Measurements from ENCODE around the gene MKNK2.
A peak's percentile ranks its signal among the peaks of the same experiment; 100 is the strongest.

The MKNK2 gene

DNA sequence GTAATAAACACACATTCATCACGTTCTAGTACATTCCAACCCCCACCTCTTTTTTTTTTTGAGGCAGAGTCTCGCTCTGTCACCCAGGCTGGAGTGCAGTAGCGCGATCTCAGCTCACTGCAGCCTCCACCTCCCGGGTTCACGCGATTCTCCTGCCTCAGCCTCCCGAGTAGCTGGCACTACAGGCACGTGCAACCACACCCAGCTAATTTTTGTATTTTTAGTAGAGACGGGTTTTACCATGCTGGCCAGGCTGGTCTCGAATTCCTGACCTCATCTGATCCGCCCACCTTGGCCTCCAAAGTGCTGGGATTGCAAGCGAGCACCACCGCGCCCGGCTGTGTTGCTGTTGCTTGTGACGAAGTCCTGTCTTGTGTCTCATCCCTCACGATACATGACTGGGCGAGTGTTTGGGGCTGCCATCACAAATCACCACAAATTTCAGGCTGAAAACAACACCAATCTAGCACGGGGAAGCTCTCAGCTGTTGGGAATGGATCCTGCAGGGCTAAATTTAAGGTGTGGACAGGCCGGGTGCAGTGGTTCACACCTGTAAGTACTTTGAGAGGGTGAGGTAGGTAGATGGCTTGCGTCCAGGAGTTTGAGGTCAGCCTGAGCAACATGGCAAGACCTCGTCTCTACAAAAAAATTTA lies 29.4 kb upstream of the MKNK2 start:
- no peak for DNase-seq (ENCODE audit: low read depth in 2 of 2)

DNA sequence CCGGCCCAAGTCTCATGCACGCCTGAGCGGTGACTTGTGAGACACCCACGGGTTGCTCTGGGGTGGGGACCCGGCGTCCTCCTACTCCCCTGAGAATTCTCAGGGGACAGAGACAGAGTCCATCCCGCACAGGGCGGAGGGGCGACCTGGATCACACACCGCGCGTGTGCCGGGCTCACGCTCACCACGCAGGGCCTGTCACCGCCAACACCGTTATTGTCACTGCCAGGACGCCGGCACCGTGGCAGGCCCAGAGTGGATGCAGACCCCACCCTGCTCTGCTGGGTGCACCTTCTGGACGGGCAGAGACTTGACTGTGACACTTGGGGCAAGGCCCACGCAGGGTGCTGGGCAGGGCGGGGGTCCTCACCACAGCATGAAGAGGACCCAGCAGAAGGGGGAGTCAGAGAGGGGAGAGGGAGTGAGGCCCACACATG lies 28.8 kb upstream of the MKNK2 start:
- DNase-seq (ENCODE audit: low read depth in 2 of 2), result no peak

DNA sequence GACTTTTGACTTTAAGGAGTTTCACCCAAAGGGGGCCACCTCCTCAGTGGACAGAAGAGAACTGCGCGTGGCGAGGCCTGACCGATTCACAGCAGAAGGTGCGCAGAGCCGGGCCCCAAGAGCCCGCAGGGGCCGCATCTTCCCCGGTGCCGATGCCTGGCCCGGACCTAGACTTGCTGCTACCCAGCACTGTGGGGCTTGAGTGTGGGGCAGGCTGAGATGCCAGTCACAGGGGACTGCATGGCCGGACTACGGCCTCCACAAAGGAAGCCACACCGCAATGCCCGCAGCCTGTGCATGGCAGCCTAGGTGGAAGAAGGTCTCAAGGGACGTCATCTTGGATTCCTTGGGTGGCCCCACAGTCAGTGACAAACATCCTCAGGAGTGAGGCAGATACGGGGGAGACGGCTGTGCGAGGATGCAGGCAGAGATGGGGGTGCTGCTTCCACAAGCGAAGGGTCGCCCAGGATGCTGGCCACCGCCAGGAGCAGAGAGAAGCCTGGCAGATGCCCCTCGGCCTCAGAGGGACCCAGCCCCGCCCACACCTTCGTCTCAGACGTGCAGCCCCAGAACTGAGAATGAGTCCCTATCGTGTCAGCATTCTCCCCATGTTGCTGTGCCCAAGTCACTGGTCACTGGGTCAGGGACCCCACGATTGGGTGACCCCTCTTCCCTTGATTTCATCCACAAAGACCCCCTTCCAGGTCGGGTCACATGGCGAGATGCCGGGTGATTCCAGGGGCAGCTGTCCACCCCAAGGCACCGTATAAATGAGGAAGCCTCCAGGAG lies 28.2 kb upstream of the MKNK2 start:
- DNase-seq (ENCODE audit: low read depth in 2 of 2), result no peak

DNA sequence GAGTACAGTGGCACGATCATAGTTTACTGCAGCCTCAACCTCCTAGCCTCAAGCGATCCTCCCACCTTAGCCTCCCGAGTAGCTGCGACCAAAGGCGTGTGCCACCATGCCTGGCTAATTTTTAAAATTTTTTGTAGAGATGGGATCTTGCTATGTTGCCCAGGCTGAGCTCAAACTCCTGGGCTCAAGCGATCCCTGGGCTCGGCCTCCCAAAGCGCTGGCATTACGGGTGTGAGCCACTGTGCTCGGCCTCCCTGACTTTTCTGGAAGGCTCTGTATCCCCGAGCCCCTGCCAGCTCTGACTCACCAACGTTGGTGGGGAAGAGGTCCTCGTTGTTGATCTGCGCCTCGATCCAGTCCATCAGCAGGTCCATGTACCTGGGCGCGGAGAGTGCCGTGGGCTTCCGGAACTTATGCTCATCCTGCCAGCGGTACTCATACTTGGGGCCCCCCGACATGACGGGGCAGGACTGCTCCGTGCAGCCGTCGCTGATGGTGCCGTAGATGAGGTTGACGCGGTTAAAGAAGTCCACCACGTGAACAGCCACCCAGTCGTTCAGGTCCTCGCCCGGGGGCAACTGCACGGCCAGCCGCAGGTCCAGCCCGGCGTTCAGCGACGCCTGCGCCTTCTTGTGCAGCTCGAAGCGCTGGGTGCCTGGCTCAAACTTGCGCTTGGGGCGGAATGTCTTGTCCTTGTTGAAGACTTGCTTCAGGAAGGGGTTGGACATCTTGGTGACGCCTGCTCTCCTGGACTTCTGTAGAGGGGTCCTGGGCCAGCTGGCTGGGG lies 27.0 kb upstream of the MKNK2 start:
- no peak for DNase-seq (ENCODE audit: low read depth in 2 of 2)

DNA sequence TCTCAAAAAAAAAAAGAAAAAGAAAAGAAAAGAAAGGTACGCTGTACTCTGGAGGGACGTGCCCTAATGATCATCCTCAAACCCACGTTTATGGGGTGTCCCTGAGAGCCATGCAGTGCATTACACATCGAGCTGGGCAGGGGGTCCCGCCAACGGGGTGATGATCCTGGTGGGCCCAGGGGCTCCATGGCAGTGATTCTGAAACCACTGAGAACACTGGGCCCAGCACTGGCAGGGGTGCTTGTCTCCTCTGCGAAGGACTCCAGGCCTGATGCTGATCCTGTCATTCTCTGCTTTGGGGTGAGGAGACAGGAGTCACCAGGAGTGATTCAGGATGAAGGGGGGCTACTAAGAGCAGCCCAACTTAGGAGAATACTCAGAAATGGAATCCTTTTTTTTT lies 26.4 kb upstream of the MKNK2 start:
- DNase-seq (ENCODE audit: low read depth in 2 of 2), result no peak

DNA sequence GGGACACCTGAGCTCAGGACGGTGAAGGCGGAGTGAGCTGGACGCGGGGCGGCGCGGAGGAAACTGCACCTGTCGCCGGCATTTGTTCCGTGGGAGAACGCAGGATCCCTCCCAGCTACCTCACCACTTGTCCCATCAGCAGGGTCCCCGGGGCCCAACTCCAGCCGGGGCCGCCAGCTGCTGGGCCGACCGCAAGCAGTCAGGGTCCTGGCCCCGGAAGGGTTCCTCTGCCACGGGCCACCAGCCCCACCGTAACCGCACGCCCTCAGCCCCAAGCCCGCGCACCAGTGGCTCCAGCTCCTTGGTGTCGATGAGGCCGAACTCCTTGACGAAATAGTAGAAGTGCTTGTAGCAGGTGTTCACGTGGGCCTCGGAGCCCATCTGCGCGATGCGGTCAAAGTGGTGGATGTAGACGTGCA lies 25.5 kb upstream of the MKNK2 start:
- DNase-seq (ENCODE audit: low read depth in 2 of 2), result no peak

DNA sequence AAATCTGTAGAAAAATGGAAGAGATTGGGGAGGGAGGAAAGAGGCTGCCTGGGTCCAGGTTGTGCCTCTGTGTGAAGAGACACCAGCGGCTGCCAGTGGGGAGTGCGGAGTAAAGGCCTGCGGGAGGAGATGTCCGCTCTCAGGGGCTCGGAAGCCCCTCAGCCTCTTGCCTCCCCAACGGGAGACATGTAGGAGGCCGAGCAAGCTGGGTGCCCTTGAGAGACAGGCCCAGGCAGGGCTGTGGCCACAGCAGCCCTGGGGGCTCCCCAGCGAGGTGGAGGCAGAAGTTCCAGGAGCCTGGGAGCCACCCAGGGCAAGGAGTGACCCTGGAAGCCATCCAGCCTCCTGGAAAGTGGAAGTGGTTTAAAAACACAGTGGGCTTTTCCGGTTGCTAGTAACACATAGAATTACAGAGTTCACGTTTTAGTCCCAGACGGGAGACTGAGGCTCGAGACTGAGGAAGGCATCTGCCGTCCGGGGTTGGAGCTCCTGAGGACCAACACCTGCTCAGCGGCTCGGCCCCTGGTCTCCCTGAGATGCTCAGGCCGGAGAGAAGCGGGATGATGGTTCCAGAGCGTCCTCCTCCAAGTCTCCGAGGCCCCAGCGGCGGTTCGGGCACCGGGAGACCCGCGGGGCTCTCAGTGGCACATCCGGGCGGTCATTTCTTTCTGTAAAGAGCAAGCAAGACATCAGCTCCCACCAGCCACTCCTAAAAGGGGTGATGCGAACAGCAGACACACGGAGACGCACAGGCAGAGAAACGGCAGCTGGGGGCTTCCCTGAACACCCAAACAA lies 21.9 kb upstream of the MKNK2 start:
- DNase-seq (ENCODE audit: low read depth in 2 of 2), result no peak

DNA sequence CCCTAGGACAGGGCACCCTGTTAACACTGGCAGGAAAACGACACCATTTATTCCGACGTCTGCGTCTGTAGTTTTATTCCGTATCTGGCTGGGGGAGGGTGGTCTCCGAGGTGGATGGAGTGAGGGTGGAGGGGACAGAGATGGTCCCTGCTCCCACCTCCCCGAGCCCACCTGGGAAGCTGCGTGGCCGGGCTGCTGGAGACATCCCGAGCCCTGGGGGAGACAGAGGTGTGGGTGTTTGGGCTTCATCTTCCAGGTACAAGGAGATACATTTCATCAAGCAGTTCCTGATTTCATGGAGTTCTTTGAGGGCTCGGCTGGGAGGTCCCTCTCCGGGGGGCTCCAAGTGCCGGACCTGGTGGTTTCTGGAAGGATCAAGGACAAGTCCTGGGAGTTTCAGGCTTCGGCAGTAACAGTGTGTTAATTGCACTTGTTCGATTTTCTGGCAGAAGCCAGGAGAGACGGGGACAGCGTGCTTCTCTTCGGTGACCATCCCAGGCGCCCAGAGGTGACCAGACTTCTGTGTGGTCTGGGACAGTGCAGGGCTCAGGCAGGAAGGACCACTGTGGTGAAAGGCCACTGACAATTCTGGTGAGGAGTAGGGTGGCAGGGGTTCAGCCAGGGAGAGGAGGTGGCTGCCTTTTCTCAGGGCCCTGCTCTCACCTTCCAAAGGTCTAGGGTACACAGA lies 20.1 kb upstream of the MKNK2 start:
- DNase-seq (ENCODE audit: low read depth in 2 of 2), result no peak

DNA sequence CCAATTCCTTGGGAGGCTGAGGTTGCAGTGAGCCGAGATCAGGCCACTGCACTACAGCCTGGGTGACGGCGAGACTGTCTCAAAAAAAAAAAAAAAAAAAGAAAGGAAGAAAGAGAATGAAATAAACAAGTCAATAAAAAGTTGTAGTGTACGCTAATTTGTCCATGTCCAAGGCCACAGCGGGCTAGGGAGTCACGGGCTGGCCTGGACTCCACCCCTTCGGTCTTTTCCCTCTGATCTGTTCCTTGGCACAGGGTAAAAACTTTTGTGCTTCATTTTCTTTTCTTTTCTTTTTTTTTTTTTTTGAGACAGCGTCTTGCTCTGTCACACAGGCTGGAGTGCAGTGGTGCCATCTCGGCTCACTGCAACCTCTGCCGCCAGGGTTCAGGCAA lies 19.4 kb upstream of the MKNK2 start:
- DNase-seq (ENCODE audit: low read depth in 2 of 2), result no peak

DNA sequence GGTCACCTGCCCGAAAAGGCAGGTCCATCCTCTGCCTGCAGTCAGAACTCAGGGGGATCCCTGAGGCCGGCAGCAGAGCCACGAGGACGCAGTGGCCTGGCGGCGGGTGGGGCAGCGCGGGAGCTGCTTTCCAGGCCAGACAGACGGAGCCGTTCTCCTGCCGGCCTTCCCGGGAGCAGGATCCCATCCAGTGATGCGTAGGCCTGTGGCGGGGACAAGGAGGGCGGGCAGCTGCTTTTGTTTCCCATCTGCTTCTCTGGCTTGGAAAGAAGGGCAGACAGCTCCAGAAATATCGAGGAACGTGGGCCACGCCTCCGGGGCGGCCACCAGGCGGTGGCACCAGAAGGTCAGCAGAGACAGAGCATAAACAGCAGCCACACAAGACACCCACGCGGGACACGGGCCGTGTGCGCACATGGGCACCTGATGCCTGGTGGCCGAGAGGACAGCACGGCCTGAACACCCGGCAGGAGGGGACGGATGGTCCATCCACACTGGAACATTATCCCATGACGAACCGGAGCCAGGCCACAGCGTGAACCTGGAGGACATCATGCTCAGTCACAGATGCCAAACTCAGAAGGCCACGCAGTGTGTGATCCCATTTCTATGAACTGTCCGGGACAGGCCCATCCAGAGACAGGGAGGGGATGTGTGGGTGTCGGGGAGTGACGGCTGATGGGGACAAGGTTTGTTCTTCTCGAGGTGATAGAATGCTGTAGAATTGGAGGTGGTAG lies 13.9 kb upstream of the MKNK2 start:
- no peak for DNase-seq (ENCODE audit: low read depth in 2 of 2)

DNA sequence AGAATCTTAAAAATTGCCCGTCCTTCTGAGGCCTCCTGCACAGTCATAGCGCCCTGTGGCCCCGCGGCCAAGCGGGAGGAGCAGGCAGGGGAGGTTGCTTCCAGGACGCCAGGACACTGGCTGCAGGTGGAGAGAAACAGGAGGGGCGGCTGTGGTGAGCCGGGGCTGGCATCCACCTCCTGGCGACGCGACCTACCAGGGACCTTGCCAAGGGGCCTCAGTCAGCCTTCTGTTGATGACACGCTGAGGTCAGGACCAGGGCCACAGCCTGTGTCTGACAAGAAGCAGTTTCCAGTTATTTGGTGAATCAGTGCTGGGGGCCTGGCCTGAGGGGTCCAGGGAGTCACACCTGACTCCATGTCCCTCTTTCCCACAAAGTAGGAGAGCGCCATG lies 13.3 kb upstream of the MKNK2 start:
- DNase-seq (ENCODE audit: low read depth in 2 of 2), result no peak

DNA sequence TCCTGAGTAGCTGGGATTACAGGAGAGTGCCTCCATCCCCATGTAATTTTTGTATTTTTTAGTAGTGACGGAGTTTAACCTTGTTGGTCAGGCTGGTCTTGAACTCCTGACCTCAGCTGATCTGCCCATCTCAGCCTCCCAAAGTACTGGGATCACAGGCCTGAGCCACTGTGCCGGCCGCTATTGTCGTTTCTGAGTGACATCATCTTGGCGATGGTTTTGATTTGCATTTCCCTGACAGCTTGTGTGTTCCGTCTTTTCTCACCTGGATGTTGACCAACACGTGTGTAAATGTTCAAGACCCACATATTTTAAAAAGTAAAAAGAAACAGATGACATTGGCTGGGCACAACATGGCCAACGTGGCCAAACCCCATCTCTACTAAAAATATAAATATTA lies 12.8 kb upstream of the MKNK2 start:
- DNase-seq (ENCODE audit: low read depth in 2 of 2), result no peak

DNA sequence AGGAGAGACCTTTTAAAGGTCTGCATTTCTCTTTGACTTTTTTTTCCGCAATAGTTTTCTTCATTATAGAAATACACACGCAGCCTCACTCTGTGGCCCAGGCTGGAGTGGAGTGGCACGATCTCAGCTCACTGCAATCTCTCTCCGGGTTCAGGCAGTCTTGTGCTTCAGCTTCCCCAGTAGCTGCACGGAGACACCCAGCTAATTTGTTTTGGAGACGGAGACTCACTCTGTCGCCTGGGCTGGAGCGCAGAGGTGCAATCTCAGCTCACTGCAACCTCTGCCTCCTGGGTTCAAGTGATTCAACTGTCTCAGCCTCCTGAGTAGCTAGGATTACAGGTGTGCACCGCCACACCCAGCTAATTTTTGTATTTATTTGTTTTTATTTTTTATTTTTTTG lies 11.7 kb upstream of the MKNK2 start:
- DNase-seq (ENCODE audit: low read depth in 2 of 2), result no peak

DNA sequence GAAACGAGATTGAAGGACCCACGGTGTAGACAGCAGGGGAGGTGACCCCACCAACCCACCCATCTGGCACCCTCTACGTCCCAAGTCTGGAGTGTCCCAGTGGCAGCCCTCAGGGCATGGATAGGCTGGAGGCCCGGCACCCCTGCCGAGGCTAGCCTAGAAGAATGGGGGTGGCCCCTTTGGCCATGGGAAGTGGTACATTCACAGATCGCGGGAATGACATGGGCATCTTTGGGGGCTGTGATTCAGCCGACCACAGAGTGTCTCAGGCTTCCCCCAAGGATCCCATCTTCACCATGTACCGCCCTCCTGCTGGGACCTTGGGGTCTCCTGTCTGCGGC lies 11.3 kb upstream of the MKNK2 start:
- DNase-seq (ENCODE audit: low read depth in 2 of 2), result no peak

DNA sequence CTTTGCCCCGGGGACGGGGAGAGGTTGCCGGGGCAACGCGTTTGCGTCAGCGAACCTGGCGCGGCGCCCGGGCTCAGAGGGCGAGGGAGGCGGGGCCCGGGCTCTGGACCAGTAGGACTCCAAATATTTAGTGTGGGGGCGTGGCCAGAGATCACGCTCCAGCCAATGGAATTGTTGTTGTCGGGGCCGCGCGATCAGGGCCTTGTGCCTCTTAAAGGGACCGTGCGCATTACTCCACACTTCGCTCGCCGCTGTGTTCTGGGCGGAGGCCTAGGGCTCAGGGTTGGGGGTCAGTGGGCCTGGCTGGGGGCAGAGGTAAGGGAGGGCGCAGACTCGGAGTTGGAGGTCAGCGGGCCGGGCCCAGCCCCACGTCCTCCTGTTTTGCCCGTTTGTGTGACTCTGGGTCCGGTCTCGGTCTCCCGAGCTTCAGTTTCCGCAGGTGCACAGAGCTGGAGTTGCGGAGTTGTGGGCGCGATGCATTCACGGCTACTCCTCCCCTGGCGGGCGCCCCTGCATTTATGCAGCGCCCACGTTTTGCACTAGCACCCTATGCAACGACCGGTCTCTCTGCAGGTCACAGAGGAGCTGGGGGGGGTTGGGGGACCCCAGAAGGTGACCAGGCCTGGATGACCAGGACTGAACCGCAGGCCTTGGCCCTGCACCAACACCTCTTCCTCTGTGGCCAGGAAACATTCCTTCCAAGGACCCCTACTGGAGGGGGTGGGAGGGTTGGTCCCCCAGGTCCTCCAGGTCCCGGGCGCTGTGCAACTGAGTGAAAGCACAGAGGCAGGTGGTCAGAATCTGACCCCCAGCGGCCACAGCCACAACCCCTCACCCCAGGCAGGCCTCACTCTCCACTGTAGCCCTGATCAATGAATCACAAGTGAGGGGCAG lies 10.7 kb upstream of the MKNK2 start:
- peak; percentile 98 to 100 for DNase-seq (ENCODE audit: low read depth in 2 of 2)

DNA sequence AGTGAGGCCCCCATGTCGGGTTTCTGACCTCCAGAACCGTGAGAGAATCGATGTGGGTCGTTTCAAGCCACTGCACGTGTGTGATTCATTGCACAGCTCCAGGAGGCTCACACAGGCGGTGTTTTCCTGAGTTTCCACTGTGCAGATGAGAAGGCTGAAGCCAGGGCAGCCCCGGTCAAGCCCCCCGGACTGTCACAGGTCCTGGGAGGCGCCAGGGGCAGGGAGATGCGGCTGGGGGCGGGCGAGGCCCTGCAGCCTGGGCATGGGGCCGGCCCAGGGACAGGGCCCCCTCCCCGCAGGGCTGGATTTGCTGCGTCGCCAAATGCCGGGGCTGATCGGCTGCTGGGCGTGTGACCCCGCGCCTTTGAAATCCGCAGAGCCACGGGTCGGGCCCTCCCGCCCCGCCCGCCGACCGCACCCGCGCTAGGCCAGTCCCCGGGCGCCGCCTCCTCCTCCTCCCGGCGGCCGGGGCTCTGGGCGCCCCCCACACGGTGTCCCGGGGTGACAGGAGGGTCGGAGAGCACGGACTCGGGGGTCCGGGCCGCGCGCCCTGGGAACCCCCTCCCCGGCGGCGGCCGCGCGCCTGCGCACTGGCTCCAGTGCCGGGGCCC lies 9.9 kb upstream of the MKNK2 start:
- DNase-seq (ENCODE audit: low read depth in 2 of 2), result no peak

DNA sequence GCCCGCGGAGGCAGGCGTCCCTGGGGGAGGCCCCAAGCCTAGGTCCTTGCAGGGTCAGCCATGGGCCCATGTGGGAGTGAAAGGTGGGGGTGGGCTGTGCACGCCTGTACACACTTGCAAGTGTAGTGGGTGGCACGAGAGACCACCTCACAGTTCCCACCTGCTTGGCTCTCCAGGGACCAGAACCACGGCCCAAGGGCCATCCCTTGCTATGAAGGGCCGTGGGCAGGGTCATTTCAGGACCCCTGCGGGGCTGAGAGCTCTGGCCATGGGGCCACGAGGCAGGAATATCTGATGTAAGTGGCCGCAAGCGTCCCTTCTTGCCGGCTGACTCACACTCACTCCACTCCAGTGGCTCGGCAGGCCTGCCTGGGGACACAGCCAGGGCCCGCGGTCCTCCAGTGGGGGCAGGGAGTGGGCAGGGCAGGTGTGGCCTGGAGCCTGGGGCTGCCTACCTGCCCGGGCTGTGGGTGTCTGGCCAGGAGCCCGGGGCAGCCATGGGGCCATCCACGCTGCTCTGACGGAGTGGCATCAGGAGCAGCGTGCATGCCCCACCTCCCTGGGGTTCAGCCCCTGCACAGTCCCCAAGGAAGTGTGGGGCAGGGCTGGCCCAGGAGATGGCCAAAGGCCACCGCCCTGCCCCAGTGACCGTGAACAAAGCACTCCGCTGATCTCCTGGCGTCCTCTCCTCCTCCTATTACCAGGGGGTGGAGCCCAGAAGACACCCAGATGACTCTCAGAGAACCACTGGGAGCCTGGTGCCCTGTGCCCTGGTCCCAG lies 8.6 kb upstream of the MKNK2 start:
- DNase-seq (ENCODE audit: low read depth in 2 of 2), result no peak

DNA sequence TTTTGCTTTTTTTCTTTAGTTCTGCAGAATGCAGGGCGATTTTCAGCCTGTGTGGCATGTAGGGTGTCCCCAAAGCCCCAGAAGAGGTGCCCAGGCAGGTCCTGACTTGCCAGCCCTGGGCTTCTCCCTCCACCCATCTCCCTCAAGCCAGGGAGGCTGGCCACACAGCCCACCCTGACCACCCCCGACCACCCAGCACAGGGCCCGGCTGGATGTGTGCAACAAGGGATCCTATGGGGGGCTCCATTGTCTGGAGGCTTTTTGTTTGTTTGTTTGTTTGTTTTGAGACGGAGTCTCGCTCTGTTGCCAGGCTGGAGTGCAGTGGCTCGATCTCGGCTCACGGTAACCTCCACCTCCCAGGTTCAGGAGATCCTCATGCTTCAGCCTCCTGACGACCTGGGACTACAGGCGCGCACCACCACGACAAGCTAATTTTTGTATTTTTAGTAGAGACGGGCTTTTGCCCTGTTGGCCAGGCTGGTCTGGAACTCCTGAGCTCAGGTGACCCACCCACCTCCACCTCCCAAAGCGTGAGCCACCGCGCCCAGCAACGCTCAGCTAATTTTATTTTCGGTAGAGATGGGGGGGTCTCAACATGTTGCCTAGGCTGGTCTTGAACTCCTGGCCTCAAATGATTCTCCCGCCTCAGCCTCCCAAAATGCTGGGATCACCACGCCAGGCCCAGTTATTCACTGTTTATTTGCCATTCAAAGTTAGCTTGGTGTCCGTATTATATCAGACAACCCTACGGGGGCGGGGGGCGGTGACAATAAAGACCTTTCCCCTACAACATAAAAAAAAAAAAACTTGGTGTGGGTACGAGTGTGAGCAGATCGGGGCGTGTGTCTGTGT lies 7.8 kb upstream of the MKNK2 start:
- DNase-seq (ENCODE audit: low read depth in 2 of 2), result no peak

All from stimulated activated CD8-positive, alpha-beta memory T cell treated with anti-CD3 and anti-CD28 coated beads, Interleukin-15, amount 100 ng/mL, for 4 hours (primary cell).